ENCODE data around the gene CCDC3.

DNA sequence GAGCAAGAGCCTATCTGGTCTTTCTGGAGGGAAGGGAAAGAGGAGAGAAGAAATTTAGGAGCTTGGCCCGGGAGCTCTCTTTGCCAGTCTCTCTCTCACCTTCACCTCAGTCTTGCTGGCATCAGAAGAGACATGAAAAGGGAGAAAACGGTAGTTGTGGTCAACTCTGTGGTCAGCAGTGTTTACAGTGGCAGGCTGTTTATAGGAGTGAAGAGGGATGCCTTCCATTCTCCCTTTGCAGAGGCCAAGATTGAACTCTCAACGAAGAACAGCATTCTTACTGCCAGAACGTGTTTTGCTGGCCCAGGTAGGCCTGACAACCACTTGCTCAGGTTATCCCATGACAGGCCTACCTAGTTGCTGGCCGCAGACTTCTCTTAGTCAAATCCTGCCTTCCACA lies 133.3 kb downstream of the CCDC3 start:
- TF ChIP-seq, protein P1, sequence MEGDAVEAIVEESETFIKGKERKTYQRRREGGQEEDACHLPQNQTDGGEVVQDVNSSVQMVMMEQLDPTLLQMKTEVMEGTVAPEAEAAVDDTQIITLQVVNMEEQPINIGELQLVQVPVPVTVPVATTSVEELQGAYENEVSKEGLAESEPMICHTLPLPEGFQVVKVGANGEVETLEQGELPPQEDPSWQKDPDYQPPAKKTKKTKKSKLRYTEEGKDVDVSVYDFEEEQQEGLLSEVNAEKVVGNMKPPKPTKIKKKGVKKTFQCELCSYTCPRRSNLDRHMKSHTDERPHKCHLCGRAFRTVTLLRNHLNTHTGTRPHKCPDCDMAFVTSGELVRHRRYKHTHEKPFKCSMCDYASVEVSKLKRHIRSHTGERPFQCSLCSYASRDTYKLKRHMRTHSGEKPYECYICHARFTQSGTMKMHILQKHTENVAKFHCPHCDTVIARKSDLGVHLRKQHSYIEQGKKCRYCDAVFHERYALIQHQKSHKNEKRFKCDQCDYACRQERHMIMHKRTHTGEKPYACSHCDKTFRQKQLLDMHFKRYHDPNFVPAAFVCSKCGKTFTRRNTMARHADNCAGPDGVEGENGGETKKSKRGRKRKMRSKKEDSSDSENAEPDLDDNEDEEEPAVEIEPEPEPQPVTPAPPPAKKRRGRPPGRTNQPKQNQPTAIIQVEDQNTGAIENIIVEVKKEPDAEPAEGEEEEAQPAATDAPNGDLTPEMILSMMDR (conservative IDR thresholded peaks at IDR 0.05; ENCODE audit: low read depth, low read length), result no peak
- TF ChIP-seq EZH2 (IDR thresholded peaks at IDR 0.05; ENCODE audit: low read length, unreplicated experiment) (no peak), EZH2phosphoT487 (IDR thresholded peaks at IDR 0.05; ENCODE audit: borderline replicate concordance, low read length) (no peak)
